NOMO-1 (cell line): Measurements from ENCODE around the gene AKR1A1.
A peak's percentile ranks its signal among the peaks of the same experiment; 100 is the strongest.
"Not testable (repeated sequence)": the region's sequence is repeated elsewhere in the genome, so short reads cannot be mapped to it uniquely, and the experiment has no call there.

Experiments used
- DNase-seq, 2 experiments: peaks; one replicate each; lab custom pipeline; 2025; ENCODE audit not compliant: unreplicated experiment in 2 of 2; lab: John Stamatoyannopoulos, UW

AKR1A1 gene

DNA sequence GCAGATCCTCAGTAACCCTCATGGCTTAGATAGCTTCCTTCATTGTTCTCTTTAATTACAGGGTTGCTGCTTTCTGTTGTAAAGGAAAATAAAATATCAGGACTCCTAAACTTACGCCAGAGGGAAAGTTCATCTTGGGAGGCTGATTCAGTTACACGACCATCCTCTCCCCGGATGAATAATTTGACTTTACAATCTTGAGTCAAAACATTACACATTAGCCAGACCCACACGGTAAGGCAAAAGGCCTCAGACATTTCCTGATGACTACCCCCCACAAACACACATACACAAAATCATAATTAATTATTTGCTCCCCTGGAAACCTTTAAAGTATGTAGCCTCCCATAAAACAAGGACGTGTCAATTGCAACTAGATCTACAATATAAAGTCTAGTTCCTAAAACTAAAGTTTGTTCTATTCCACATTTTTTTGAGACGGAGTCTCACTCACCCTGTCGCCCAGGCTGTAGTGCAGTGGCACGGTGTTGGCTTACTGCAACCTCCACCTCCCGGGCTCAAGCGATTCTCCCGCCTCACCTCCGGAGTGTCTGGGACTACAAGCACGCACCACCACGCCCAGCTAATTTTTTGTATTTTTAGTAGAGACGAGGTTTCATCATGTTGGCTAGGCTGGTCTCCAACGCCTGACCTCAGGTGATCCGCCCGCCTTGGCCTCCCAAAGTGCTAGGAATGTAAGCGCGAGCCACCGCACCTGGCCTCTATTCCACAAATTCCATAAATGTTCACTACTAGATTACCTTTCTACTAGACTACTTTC, 28.1 kb upstream of the AKR1A1 start:
- no peak for DNase-seq

DNA sequence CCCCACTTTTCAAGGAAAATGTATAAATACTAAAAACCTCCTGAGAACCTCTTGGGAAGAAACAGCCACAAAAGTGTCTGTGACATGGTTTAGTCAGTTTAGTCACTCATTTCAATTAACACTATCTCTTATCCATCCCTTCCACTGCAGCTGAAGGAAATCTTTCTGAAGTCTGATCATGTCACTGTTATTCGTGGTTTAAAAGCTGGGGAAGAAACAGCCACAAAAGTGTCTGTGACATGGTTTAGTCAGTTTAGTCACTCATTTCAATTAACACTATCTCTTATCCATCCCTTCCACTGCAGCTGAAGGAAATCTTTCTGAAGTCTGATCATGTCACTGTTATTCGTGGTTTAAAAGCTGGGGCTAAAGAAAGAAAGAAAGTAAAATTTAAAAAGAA, 27.1 kb upstream of the AKR1A1 start:
- DNase-seq = not testable (repeated sequence)

DNA sequence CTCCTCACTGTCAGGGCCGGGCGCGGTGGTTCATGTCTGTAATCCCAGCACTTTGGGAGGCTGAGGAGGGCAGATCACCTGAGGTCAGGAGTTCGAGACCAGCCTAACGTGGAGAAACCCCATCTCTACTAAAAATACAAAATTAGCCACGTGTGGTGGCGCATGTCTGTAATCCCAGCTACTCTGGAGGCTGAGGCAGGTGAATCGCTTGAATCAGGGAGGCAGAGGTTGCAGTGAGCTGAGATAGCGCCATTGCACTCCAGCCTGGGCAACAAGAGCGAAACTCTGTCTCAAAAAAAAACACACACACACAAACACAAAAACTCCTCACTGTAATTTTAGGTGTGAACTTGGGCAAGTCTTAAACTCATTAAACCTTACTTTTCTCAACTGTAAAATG, 26.7 kb upstream of the AKR1A1 start:
- not testable (repeated sequence) for DNase-seq

DNA sequence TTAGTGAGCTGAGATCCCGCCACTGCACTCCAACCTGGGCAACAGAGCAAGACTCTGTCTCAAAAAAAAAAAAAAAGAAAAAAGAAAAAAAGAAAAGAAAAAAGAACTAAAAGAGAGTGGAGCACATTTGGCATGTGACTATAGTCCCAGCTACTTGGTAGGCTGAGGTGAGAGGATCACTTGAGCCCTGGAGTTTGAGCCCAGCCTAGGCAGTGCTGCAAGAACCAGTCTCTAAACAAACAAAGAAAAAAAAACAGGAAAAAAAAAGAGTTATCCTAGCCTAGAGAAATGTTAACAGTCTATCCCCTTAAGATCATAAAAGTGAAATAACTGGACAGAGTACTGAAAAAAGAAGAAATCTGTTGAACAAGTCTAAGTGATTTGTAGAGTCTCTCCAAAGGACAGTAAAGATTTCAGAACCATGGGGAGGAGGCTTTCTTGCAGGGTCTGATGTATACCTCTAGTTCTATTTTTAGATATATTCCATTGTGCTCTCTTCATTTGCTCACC, 24.4 kb upstream of the AKR1A1 start:
- DNase-seq = no peak

DNA sequence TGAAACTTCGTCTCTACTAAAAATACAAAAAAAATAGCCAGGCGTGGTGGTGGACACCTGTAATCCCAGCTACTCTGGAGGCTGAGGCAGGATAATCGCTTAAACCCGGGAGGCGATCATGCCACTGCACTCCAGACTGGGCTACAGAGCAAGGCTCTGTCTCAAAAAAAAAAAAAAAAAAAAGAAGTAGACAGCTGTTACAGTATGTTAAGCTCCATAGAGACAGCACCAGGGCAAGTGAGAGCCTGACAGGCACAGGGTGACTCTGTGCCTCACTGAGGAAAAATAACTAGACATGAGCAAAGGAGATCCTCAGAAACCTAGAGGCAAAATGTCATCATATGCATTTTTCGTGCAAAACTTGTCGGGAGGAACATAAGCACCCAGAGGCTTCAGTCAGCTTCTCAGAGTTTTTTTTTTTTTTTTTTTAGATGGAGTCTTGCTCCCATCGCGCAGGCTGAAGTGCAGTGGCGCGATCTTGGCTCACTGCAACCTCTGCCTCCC, 19.9 kb upstream of the AKR1A1 start:
- no peak for DNase-seq

DNA sequence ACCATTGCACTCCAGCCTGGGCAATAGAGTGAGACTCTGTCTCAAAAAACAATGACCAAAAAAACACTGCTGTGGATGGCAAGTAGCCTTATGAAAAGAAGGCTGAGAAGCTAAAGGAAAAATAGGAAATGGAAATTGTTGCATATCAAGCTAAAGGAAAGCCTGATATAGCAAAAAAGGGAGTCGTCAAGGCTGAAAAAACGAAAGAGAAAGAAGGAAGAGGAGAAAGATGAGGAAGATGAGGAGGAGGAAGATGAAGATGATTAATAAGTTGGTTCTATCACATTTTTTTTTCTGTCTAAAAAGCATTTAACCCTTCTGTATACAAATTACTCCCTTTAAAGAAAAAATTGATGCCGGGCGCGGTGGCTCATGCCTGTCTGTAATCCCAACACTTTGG, 18.8 kb upstream of the AKR1A1 start:
- DNase-seq = peak in 1 of 2 experiments; percentile 23

DNA sequence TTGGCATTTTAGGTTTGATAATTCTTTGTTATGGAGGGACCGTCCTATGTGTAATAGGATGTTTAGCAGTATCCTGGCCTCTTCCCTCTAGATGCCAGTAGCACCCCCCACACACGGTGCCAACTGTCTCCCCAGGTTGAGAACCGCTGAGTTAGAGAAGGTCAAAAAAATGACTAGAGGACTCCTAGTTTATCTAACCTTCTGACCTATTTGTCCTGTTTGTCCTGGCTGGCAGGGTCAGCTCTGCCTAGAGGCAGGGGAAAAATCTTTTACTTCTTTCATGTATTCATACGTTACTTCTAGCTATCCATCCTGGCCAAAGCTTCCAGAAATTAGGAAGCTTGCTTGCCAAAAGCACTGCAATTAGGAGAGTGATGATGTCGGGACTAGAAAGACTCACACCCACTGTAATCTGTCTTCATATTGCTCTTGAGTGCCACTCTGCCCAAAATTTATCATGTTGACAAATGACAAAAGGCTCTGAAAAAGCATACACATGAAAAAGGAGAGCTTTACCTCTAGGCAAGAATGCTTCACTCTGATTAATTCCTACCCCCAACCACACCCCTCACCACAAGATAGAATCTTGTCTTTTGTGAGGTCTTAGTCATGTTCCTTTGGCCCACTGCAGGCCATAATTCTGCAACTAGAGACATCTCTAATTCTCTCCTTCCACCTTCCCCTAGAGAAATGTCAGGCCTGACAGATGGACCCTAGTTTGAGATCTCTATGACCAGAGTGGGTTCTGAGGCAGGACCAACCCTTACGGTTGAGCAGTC, 14.4 kb upstream of the AKR1A1 start:
- no peak for DNase-seq

DNA sequence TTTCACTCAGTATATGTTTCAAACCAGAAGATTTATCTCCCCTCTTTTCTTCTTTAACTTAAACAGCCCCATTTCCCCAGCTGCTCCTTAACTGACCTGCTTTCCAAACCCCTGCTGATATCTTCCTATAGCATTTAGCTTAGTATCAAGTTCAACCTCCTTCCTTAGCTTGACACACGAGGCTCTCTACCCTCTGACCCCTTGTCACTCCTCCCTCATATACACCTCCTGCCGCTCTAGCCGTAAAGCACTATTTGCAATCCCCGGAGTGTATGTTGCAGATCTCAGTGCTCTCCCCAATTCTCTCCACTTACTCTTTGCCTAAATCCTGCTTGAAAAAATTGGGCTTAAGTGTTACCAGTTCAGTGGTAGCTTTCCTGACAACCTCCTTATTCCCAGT, 13.7 kb upstream of the AKR1A1 start:
- DNase-seq = no peak

DNA sequence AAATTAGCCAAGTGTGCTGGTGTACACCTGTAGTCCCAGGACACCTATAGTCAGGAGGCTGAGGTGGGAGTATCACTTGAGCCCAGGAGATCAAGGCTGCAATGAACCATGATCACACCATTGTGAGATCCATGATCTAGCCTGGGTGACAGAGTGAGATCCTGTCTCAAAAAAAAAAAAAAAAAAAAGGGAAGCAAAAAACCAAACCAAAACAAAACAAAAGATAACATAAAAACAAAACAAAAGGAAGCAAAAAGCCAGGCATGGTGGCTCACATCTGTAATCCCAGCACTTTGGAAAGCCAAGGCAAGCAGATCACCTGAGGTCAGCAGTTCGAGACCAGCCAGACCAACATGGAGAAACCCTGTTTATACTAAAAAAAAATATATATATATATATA, 9.4 kb upstream of the AKR1A1 start:
- DNase-seq = no peak

DNA sequence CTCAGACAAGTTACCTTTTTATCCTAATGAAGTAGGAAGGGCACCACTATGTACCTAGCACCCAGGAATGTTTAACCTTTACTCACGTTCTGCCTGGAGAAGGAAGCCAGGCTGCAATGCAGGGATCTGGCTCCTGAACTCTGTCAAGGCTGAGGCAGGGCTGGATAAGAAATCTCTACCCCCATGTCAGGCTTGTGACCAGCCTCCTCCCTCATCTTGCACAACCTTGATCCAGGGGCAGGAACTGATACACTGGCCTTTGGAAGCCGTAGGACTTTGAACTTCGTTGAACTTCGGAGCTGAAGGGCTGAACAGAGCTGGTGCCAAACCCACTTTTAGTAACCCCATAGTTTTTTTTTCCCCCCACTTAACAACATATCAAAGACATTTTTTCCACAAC, 8.0 kb upstream of the AKR1A1 start:
- peak; percentile 46 to 74 for DNase-seq

DNA sequence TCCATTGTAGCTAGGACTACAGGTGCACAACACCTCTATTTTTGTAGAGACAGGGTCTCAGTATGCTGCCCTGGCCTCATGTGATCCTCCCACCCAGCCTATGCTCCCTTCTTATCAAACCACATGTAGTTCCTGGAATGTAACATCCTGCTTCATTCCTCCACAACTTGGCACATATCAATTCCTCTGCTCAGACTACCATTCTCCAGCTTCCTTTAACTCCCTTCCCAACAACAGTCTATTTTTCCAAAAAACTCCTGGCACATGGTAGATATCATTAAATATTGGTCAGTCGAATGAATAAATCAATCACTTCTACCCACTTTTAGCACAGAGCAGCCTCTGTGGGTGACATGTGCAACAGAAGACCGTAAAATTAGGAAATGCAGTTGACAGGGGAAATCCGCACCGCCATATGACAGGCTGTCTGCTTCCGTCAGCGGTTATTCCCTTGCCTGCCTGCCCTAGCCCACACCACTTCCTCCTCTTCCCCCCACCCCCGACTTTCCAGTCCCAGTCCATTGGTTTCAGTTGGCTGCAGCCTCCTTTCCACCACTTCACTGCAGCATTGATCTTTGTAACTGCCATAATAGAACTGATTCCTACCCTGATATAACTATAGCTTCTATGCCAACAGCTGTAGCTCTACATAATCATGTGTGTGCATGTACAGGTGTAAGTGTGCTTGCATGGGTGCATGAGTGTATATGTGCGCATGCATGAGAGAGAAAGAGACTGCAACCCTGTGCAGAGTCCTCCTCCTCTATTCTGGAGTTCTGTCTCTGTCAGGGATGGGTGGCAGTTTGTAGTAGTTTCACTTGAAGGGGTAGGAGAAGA, 6.8 kb upstream of the AKR1A1 start:
- peak; percentile 93 to 94 for DNase-seq

DNA sequence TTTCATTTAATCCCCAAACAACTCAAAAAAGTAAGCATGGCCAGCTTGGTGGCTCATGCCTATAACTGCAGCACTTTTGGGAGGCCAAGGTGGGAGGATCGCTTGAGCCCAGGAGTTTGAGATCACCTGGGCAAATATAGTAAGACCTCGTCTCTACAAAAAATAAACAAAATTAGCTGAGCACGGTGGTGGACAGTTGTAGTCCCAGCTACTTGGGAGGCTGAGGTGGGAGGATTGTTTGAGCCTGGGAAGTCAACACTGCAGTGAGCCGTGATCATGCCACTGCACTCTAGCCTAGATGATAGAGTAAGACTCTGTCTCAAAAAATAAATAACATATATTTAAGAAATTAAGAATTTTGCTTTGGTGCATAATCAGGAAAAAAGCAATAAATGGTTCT, 6.1 kb upstream of the AKR1A1 start:
- no peak for DNase-seq

DNA sequence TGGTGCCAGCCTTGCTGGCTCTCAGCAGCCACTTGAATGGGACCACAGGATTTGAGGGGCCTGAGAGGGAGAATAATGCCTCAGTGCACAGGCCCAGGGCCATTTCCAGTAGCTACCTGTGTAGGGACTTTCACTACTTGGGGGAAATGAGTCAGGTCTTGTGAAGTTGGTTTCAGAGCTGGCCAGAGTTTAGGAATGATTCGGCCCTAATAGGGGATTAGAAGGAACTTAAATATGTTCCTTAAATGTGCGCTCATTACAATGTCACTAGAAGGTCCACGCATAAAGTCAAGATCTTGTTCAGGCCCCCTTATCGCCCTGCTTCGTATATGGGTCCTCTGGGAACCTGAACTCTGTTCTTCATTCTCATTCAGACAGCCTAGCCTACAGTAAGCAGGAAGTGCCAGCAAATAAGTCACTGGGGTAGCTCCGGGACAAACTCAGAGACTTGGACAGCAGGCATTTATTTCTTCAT, 5.6 kb upstream of the AKR1A1 start:
- DNase-seq = peak in 1 of 2 experiments; percentile 17

DNA sequence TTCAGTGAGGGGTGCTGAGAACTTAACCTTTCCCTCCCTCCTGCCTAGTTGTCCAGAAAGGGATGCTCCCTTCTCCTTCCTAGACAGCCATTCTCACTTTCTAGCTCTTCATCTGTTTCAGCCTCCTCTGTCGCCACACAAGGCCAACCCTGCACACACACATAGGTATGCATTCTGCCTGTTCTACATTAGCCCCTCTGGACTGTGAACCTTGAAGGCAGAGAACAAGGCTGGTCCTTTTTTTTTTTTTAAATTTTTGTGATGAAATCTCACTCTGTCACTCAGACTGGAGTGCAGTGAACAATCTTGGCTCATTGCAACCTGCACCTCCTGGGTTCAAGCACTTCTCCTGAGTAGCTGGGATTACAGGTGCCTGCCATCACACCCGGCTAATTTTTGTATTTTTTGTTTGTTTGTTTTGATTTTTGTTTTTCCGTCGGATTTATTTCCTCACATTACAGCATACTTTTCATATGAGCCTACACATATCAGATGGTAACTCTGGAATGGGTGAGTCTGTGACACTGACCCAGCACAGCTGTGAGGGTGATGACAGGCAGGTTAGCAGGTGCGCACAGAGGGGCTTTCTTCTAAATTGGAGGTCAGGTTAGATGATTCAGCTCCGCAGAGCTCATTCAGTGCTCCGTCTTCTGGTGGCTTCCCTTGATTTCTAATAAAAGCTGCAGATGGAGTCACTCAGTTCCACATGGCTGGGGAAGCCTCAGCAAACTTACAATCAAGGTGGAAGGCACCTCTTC, 4.9 kb upstream of the AKR1A1 start:
- no peak for DNase-seq

DNA sequence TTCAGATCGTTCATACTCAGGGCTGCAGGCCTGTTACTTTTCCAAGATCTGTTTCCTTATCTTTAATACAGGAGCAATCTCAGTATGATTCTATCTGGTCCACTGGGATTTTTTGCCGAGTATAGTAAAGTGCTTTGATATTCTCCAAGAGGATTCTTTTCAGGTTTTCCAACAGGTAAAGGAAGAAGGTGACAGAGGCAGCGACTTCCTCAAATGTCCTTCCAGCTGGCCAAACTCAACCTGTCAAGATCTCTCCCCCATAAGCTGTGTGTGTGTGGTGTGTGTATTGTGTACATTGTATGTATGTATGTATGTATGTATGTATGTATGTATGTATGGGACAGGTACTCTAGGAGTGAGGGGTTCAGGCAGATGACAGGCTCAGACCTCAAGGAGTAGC, 1.1 kb downstream of the AKR1A1 start:
- DNase-seq = no peak

DNA sequence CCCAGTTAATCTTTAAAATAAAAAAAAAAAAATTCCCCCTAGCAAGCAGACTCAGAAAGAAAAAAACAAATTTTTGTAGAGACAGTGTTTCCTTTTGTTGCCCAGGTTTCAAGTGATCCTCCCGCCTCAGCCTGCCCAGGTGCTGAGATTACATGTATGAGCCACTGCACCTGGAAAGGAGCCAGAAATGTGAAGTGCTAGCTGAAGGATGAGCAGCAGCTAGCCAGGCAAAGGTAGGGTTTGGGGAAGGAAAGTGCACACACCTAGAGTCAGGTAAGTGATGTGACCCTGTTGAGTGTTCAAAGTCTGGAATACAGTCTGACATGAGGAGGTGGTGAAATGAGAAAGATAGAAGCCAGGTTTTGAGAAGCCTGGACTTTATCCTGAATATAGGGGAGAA, 1.7 kb downstream of the AKR1A1 start:
- no peak for DNase-seq

DNA sequence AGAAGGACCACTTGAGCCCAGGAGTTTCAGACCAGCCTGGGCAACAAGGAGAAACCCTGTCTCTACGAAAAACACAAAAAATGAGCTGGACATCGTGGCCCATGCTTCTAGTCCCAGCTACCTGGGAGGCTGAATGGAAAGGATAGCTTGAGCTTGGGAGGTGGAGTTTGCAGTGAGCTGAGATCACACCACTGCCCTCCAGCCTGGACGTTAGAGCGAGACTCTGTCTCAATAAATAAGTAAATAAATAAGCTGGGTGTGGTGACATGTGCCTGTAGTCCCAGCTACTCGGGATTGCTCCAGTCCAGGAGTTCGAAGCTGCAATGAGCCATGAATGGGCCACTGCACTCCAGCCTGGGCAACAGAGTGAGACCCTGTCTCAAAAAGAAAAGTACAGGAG, 3.6 kb downstream of the AKR1A1 start:
- no peak for DNase-seq

DNA sequence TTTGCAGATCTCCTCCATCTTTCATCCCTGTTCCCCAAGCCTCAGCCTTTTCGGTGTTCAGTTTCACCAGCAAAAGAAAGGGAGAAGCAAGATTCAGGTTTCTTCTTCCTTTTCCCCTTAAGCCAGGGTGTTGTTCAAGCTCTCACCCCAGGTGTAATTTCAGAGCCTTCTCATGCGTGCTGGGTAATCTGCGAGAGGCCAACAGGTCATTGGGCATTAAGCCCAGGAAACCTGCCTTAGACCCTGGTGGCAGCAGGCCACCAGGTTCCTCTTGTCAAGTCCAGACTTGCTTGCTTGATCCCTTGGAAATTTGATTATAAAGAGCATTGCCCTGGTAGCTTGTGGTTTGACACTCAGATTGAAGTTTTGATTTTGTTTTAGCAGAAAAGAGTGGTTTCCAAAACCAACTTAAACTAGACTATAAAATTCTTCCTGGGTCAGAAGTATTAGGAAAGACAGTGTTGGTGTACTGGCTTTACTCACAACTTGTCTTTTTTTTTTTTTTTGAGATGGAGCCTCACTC, 6.9 kb downstream of the AKR1A1 start:
- no peak for DNase-seq

DNA sequence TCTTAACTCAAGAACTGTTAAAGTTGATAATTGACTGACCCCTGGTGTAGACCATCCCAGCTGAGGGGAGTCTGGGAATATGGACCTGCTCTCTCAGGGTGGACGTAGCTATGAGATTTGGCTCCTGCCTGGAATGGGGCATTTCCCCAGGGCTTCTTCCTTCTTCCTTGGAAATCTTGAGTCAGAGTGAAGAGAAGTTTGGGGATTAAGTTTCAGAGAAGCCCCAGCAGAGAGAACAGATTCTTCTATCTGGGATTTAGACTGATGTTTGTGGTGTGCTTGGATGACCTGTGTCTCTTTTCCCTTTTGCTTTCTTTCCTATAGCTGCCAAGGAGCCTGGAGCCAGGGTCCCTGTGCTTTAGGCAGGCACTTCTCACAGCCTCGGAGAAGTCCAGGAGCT, 13.2 kb downstream of the AKR1A1 start:
- DNase-seq = no peak

DNA sequence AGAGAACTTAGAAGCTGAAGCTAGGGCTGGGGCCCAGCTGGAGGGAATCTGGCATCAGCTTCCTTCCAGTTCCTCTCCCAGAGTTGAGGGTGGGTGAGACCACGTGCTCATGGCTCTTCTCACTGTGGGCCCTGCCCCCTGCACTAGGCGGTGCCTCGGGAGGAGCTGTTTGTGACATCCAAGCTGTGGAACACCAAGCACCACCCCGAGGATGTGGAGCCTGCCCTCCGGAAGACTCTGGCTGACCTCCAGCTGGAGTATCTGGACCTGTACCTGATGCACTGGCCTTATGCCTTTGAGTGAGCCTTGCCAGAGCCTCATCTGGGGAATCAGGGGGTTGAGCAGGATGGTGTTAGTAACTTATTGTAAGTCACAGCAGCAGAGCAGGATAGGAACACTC, 16.1 kb downstream of the AKR1A1 start:
- DNase-seq = no peak
